ENCODE measurements around the gene B2M. TPM values are rescaled to one million over a fixed set of nuclear protein-coding genes. Genes with fewer than 3 reads are reported as not detected.

Gene B2M
- total and polyA plus RNA-seq, 10 of the 15 experiments (the other 5 are each of a cell fraction or from before 2014, with no cell fraction given): 2,901 to 22,794 (median 8,374) TPM

DNA sequence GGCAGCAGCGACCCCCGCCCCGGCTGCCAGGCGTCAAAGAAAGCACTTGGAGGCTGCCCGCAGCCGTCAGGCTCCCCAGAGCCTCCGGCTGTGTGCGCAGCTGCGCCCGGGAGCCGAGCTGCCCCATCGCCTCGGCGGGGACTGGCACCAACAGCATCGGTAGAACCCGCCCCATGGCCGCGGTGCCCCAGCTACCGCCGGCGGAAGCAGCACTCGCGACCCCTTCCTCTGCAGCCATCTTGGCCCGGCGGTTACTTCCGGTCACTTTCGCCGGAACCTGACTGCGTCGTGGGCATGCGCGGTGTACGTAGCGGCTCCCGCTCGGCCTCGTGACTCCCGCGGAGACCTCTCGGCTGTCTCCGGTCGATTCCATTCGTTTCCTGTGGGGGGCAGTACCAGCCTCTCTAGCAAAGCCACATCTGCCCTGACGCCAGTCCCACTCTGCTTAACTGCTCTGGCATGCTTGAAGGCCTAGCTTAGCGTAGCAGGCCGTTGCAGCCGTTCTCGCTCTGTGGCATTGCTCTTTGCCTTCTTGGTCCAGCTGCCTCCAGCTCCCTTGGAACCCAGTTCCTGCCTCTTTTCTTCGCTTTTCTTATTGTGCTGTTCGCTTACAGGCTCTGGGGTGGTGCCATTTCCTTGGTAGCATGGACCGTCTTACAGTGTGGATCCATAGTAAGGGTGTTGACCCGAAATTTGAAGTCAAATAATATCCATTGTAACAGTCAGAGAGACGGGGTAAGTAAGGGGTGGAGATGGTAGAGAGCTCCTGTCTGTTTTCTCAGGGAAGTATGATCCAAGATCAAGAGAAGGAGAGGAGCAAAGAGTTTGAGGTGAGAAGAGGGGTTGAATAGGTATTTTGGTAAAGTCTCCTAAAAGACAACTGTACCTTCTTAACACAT is 47.7 kb upstream of the B2M start, which contains the start of gene SPG11 (continued):
- TF ChIP-seq, protein P1, sequence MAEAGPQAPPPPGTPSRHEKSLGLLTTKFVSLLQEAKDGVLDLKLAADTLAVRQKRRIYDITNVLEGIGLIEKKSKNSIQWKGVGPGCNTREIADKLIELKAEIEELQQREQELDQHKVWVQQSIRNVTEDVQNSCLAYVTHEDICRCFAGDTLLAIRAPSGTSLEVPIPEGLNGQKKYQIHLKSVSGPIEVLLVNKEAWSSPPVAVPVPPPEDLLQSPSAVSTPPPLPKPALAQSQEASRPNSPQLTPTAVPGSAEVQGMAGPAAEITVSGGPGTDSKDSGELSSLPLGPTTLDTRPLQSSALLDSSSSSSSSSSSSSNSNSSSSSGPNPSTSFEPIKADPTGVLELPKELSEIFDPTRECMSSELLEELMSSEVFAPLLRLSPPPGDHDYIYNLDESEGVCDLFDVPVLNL (IDR thresholded peaks at IDR 0.05; ENCODE audit: low read depth, low read length): peak; percentile 53; the same call in 1 of the 2 replicates
- TF ChIP-seq MYC (IDR thresholded peaks at IDR 0.05; ENCODE audit: insufficient read depth, insufficient read length, insufficient replicate concordance, low read length, severe bottlenecking): peak; percentile 63
- no peak for TF ChIP-seq TCF7 (IDR thresholded peaks at IDR 0.05; ENCODE audit: borderline replicate concordance)
- TF ChIP-seq CHD2 (IDR thresholded peaks at IDR 0.05; ENCODE audit: borderline replicate concordance, low read depth, low read length): peak; percentile 63; the same call in 1 of the 2 replicates
- TF ChIP-seq, protein P2, sequence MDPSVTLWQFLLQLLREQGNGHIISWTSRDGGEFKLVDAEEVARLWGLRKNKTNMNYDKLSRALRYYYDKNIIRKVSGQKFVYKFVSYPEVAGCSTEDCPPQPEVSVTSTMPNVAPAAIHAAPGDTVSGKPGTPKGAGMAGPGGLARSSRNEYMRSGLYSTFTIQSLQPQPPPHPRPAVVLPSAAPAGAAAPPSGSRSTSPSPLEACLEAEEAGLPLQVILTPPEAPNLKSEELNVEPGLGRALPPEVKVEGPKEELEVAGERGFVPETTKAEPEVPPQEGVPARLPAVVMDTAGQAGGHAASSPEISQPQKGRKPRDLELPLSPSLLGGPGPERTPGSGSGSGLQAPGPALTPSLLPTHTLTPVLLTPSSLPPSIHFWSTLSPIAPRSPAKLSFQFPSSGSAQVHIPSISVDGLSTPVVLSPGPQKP (IDR thresholded peaks at IDR 0.05; ENCODE audit: low read depth, low read length): peak; percentile 95
- TF ChIP-seq NFYA (IDR thresholded peaks at IDR 0.05; ENCODE audit: borderline replicate concordance, low read depth, low read length): no peak
- no peak for TF ChIP-seq ESRRA (IDR thresholded peaks at IDR 0.05; ENCODE audit: low read length)
- no peak; the same call in 1 of the 2 replicates for TF ChIP-seq STAT3 (IDR thresholded peaks at IDR 0.05; ENCODE audit: low read depth, low read length)
- no peak for TF ChIP-seq ZNF217 (IDR thresholded peaks at IDR 0.05)
- no peak for TF ChIP-seq MTA2 (IDR thresholded peaks at IDR 0.05; ENCODE audit: low read depth)
- TF ChIP-seq, protein P3, sequence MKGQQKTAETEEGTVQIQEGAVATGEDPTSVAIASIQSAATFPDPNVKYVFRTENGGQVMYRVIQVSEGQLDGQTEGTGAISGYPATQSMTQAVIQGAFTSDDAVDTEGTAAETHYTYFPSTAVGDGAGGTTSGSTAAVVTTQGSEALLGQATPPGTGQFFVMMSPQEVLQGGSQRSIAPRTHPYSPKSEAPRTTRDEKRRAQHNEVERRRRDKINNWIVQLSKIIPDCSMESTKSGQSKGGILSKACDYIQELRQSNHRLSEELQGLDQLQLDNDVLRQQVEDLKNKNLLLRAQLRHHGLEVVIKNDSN (IDR thresholded peaks at IDR 0.05; ENCODE audit: borderline replicate concordance, extremely low read length, insufficient read depth, low read depth, low read length): peak; percentile 87
- TF ChIP-seq, protein P4, sequence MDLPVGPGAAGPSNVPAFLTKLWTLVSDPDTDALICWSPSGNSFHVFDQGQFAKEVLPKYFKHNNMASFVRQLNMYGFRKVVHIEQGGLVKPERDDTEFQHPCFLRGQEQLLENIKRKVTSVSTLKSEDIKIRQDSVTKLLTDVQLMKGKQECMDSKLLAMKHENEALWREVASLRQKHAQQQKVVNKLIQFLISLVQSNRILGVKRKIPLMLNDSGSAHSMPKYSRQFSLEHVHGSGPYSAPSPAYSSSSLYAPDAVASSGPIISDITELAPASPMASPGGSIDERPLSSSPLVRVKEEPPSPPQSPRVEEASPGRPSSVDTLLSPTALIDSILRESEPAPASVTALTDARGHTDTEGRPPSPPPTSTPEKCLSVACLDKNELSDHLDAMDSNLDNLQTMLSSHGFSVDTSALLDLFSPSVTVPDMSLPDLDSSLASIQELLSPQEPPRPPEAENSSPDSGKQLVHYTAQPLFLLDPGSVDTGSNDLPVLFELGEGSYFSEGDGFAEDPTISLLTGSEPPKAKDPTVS (IDR thresholded peaks at IDR 0.05; ENCODE audit: low read depth, low read length): no peak
